ENCODE data around the gene CD81.

The CD81 gene

DNA sequence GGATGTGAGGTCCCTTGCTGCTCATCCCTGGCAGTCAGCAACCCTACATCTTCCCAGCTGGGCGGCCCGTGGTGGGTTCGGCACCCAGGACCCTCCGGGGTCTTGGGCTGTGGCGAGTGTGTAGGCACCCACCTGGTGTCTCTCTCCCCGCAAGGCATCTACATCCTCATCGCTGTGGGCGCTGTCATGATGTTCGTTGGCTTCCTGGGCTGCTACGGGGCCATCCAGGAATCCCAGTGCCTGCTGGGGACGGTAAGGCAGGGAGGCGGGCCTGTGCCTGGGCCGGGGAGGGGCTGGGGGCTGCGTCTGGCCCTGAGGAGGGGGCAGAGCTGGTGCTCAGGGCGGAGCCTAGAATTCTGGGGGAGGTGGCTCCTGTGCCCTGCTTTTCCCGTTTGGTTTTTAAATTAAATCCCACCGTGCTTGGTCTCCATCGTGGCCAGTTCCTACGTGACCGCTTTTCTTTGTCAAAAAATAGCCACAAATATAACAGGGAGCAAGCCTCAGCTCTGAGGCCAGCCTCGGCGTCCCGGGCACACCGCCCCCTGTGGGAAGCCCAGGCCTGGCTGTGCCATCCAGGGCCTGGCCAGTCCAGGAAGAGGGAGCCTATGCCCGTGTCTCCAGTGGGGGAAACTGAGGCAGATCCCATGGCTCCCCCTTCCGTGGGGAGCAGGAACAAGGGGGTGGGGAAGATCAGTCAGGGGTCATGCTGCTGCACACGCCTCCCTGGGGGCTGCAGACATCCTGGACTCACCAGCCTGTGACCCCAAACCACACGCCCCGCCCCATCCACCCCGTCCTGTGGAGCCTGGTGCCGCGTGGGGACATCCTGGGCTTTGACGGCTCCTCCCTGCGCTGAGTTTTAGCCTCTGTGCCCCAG is 17.1 kb downstream of the CD81 start:
- H3K27ac ChIP-seq: no peak overlapping the region
- TF ChIP-seq, protein P1, sequence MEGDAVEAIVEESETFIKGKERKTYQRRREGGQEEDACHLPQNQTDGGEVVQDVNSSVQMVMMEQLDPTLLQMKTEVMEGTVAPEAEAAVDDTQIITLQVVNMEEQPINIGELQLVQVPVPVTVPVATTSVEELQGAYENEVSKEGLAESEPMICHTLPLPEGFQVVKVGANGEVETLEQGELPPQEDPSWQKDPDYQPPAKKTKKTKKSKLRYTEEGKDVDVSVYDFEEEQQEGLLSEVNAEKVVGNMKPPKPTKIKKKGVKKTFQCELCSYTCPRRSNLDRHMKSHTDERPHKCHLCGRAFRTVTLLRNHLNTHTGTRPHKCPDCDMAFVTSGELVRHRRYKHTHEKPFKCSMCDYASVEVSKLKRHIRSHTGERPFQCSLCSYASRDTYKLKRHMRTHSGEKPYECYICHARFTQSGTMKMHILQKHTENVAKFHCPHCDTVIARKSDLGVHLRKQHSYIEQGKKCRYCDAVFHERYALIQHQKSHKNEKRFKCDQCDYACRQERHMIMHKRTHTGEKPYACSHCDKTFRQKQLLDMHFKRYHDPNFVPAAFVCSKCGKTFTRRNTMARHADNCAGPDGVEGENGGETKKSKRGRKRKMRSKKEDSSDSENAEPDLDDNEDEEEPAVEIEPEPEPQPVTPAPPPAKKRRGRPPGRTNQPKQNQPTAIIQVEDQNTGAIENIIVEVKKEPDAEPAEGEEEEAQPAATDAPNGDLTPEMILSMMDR (IDR thresholded peaks at IDR 0.05): no peak
- TF ChIP-seq ZFX (IDR thresholded peaks at IDR 0.05; ENCODE audit: borderline replicate concordance): no peak

DNA sequence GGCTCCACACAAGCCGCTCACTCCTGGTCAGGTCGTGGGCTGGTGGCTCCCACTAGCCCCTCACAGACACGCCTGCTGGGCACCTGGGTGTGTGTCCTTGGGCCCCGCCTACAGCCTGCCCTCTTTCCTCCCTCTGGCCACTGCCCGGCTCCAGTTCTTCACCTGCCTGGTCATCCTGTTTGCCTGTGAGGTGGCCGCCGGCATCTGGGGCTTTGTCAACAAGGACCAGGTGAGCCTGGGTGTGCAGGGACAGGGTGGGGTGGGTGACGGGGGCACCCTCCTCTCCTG is 17.7 kb downstream of the CD81 start:
- TF ChIP-seq ZFX (IDR thresholded peaks at IDR 0.05; ENCODE audit: borderline replicate concordance): no peak
- TF ChIP-seq, protein P1 (IDR thresholded peaks at IDR 0.05): no peak
- no peak overlapping the region for H3K27ac ChIP-seq

DNA sequence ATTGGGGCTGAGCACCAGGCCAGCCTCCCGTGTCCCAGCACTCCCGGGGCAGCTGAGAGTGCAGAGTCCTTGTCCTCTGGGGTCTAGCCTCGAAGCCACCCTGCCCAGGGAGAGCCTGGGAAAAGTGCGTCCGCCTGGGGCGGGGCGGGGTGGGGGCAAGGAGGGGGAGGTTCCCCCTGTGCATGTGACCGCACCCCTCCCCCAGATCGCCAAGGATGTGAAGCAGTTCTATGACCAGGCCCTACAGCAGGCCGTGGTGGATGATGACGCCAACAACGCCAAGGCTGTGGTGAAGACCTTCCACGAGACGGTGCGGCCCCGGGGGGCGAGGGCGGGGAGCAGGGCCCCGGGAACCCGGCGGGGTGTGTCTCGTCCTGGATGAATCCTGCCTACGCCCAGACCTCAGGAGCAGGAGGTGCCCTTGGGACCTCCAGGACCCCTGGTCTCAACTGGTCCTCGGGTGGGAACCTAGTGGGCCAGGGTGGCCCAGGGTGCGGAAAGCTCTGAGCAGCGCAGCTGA is 18.2 kb downstream of the CD81 start:
- no peak overlapping the region for H3K27ac ChIP-seq
- TF ChIP-seq, protein P1 (IDR thresholded peaks at IDR 0.05): no peak
- no peak for TF ChIP-seq ZFX (IDR thresholded peaks at IDR 0.05; ENCODE audit: borderline replicate concordance)

DNA sequence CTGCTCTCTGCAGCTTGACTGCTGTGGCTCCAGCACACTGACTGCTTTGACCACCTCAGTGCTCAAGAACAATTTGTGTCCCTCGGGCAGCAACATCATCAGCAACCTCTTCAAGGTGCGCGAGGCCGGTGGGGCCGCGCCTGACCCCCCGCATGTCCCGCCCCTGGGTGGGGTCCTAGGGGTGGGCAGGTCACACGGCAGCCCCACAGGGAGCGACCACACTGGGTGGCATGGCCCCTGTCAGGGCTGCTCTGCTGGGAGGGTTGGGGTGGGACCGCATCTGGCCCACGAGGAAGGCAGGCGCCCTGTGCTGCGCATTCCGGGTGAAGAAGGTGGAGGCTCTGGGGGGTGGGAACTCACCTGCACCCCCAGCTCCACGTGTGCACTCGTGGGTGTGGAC is 18.7 kb downstream of the CD81 start:
- TF ChIP-seq, protein P1 (IDR thresholded peaks at IDR 0.05): no peak
- TF ChIP-seq ZFX (IDR thresholded peaks at IDR 0.05; ENCODE audit: borderline replicate concordance): no peak
- H3K27ac ChIP-seq: no peak overlapping the region

DNA sequence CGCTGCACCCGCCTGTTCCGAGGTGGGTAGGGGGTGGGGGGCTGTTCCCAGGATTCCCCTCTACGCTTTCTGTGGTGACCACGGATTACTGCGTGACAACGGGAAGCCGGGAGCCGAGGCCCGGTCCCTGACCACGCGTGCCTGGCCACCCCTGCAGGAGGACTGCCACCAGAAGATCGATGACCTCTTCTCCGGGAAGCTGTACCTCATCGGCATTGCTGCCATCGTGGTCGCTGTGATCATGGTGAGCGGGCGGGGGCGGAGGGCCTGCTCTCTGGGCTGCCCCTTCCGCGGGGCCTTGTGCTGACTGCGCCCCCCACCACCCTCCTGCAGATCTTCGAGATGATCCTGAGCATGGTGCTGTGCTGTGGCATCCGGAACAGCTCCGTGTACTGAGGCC is 19.4 kb downstream of the CD81 start:
- no peak overlapping the region for H3K27ac ChIP-seq
- TF ChIP-seq, protein P1 (IDR thresholded peaks at IDR 0.05): no peak
- TF ChIP-seq ZFX (IDR thresholded peaks at IDR 0.05; ENCODE audit: borderline replicate concordance): no peak

DNA sequence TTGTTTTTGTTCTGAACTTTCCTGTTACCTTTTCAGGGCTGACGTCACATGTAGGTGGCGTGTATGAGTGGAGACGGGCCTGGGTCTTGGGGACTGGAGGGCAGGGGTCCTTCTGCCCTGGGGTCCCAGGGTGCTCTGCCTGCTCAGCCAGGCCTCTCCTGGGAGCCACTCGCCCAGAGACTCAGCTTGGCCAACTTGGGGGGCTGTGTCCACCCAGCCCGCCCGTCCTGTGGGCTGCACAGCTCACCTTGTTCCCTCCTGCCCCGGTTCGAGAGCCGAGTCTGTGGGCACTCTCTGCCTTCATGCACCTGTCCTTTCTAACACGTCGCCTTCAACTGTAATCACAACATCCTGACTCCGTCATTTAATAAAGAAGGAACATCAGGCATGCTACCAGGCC is 19.9 kb downstream of the CD81 start:
- no peak for TF ChIP-seq ZFX (IDR thresholded peaks at IDR 0.05; ENCODE audit: borderline replicate concordance)
- TF ChIP-seq, protein P1 (IDR thresholded peaks at IDR 0.05): no peak
- H3K27ac ChIP-seq: no peak overlapping the region

DNA sequence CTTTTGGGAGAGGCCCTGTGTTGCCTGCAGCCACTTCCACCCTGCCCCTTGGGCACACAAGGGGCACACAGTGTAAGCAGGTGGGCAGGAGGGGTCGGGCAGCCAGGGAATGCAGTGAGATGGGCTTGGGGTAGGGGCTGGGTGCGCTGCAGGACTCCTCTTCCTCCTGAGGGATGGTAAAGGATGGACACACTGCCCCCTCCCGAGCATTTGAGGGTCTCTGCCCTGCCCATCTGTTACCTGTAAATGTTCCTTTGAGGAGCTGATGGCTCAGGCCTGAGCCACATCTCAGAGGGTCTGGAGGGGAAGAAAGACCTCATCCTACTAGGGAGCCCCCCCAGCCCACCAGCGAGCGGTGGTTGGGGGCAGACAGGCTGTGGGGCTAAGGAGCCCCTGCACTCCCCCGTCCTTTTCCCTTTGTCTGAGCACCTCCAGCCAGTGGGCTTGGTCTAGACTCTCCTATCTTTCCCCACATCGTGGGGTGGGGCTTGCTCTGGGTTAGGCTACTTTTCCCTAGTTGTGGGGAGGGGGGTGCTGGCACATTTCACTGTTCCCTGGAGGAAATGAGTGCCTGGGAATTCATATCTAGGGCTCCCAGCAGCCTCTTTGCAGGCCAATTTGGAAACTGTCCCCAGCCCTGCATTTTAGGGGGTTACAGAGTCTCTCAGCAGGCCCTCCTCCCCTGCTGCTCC is 21.7 kb downstream of the CD81 start:
- TF ChIP-seq ZFX (IDR thresholded peaks at IDR 0.05; ENCODE audit: borderline replicate concordance): no peak
- TF ChIP-seq, protein P1 (IDR thresholded peaks at IDR 0.05): no peak
- H3K27ac ChIP-seq: peak overlapping the region; percentile 86

Measured in 22Rv1 (cell line).